Measurements from ENCODE around the gene CYP27B1.
A peak's percentile ranks its signal among the peaks of the same experiment; 100 is the strongest.

CYP27B1 gene

GRCh38 chr12:57735952-57736740, 30.7 kb downstream of the CYP27B1 start:
- peak; percentile 74 for TF ChIP-seq CTCF (conservative IDR thresholded peaks at IDR 0.05)
- no peak overlapping the region for H3K27ac ChIP-seq

- H3K27ac ChIP-seq: no peak overlapping the region
- TF ChIP-seq CTCF (conservative IDR thresholded peaks at IDR 0.05): no peak
These were observed 31.6 kb downstream of the CYP27B1 start for GRCh38 chr12:57735198-57735855.

DNA sequence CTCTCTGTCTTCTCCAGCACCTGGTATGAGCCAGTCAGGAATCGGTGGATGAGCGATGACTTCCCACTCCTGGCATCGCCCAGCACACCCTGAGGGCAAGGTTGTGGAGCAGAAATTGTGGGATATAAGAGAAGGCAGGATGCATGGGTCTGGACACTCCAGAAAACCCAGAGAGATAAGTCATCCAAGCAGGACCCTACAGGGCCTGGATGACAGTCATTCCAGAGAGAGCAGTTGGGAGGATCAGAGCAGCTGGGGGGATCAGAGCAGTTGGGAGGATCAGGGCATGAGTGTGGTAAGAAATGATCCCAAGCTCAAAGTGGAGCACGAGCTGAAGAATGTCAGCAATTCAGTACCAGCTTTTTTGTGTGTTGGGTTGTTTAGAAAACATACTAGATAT, 32.3 kb downstream of the CYP27B1 start:
- no peak for TF ChIP-seq CTCF (conservative IDR thresholded peaks at IDR 0.05)
- H3K27ac ChIP-seq: no peak overlapping the region

DNA sequence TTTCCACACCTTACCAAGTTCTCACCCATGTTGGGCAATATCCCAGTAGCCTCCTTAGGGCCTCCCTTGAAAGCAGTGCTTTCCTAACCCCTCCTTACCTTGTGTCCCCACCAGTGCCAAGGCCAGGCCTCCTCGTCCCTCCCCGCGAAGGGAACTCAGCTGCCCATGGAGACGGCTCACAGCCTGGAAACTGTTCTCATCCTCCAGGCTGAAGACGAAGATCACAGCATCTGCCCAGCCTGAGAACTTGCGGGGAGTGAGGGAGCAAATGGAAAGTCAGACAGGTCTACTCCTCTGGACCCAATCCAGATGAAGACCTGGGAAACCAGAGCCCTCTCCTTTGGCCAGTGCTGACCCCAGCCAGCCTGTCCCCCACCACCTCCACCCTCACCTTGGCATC, 33.0 kb downstream of the CYP27B1 start:
- TF ChIP-seq CTCF (conservative IDR thresholded peaks at IDR 0.05): no peak
- H3K27ac ChIP-seq: no peak overlapping the region

GRCh38 chr12:57732726-57733593, 33.9 kb downstream of the CYP27B1 start:
- H3K27ac ChIP-seq: no peak overlapping the region
- TF ChIP-seq CTCF (conservative IDR thresholded peaks at IDR 0.05): no peak

DNA sequence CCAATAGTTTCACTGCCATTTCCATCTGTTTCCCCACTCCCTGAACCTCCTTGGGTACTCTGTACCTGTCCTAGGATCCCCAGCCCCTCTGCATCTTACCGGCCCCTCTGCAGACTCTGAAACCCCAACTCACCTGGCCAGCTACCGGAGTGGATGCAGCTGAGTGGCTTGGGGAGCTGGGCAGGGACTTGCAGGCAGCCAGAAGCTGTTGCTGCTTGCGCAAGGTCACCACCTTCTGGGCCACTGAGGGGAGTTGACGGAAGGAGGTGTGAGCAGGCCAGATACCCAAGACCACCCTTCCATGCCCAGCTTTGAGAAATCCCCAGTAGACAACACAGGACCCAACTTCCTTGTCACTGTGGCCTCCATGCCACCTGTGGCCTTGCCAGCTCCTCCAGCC, 34.6 kb downstream of the CYP27B1 start:
- no peak for TF ChIP-seq CTCF (conservative IDR thresholded peaks at IDR 0.05)
- H3K27ac ChIP-seq: no peak overlapping the region
